Small intestine (tissue), 7 donors: ENCODE results near the gene MIX23. TPM values are rescaled to one million over a fixed set of nuclear protein-coding genes. Genes with fewer than 3 reads are reported as not detected.
A peak's percentile ranks its signal among the peaks of the same experiment; 100 is the strongest.
"Not testable (repeated sequence)": the region's sequence is repeated elsewhere in the genome, so short reads cannot be mapped to it uniquely, and the experiment has no call there.

Experiments
- DNase-seq, 2 donors: peaks; one replicate each; pipeline versions ENCODE4 v3.0.0 to v3.0.0-alpha.2; 2013
- FAIRE-seq: peaks from 2 replicates; lab custom pipeline; 2012; peaks lifted over from hg19 to GRCh38; lab: Jason Lieb, UNC
- H3K27ac ChIP-seq, 3 donors: one replicate each; pipeline ENCODE4 v1.5.1; 2013; ENCODE audit warnings: low read length in 2 of 3, mild to moderate bottlenecking in 2 of 3, control low read depth in 1 of 3, inconsistent platforms in 1 of 3, low read depth in 1 of 3, moderate library complexity in 1 of 3
- H3K27me3 ChIP-seq, 3 donors: one replicate each; pipeline ENCODE4 v1.6.1; 2013; ENCODE audit warnings: low read length in 3 of 3, inconsistent platforms in 1 of 3; ENCODE audit not compliant: control insufficient read depth in 3 of 3, insufficient read depth in 3 of 3
- H3K36me3 ChIP-seq, 3 donors: one replicate each; pipeline ENCODE4 v1.6.1; 2013; ENCODE audit warnings: low read length in 3 of 3, inconsistent platforms in 1 of 3, low read depth in 1 of 3, mild to moderate bottlenecking in 1 of 3, moderate library complexity in 1 of 3; ENCODE audit not compliant: control insufficient read depth in 3 of 3, insufficient read depth in 2 of 3
- H3K4me1 ChIP-seq, 3 donors: one replicate each; pipeline ENCODE4 v1.6.1; 2013; ENCODE audit warnings: low read length in 2 of 3, inconsistent platforms in 1 of 3, low read depth in 1 of 3, mild to moderate bottlenecking in 1 of 3, moderate library complexity in 1 of 3; ENCODE audit not compliant: control insufficient read depth in 3 of 3, insufficient read depth in 2 of 3
- H3K4me3 ChIP-seq, 3 donors: one replicate each; pipeline ENCODE4 v1.5.1; 2013; ENCODE audit warnings: low read length in 3 of 3, control low read depth in 1 of 3, inconsistent platforms in 1 of 3, low read depth in 1 of 3, mild to moderate bottlenecking in 1 of 3, moderate library complexity in 1 of 3
- H3K9me3 ChIP-seq, 2 donors: one replicate each; pipeline ENCODE4 v1.6.1; 2013; ENCODE audit warnings: low read depth in 1 of 2, low read length in 1 of 2; ENCODE audit not compliant: control insufficient read depth in 2 of 2, insufficient read depth in 1 of 2
- WGBS, 3 donors: extraction: QIAGEN DNeasy Blood & Tissue Kit; methylation state at CpG; one replicate each; pipeline ENCODE4 v1.1.7; 2013; 5-methylcytosine and 5-hydroxymethylcytosine counted together
- polyA plus RNA-seq, 4 donors: library from polyadenylated mRNA; stranded (reverse) in 3 of 4; unstranded in 1 of 4; fragments of 200-250 nt in 3 of 4; fragments of 120-200 nt in 1 of 4; gene quantifications; one replicate each; pipeline versions ENCODE4 v1.2.1 to v1.2.3, GENCODE V29; 2013
- donor health status: healthy with polysubstance abuse.
- donor health status: control.
- donor health status: control.
- donor health status: Bipolar disorder and iron deficiency.
- donor health status: healthy.

The MIX23 gene
- polyA plus RNA-seq, 4 donors: 29.2 to 53.0 (median 45.8) TPM

DNA sequence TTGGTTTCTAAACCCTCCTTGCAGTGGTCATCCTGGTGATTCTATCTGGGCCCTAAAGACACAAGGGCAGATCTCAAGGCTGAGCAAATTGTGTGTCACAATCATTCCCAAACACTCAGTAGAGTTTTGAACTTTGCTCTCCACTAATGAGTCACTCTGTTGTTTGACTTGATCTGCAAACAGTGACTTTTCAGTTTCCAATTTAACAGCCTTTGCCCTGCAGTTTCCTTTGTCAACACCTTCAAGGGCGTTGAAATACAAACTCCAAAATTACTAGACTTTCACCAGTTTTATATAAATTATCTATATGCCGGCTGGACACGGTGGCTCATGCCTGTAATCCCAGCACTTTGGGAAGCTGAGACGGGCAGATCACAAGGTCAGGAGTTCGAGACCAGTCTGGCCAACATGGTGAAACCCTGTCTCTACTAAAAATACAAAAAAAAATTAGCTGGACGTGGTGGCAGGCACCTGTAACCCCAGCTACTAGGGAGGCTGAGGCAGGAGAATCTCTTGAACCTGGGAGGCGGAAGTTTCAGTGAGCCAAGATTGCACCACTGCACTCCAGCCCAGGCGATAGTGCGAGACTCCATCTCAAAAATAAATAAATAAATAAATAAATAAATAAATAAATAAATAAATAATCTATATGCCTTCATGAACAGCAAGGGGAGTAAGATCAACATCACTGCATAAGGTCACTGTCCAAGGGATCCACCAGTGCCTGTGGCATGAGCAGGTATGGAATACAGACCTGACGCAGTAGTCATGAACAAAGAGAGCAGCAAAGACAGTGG, 17.3 kb downstream of the MIX23 start:
- peaks cover 4 to 47% (median 10%) of the 10 kb centered on the region in 3 donors for H3K4me1 ChIP-seq
- 40 to 70% (median 52%) methylated on average over 10 of the region's 10 CpGs for WGBS, 3 donors
- H3K4me3 ChIP-seq, H3K9me3 ChIP-seq, H3K27me3 ChIP-seq: not testable (repeated sequence)
- peak; percentile 93 to 98 for DNase-seq
- peak; percentile 75 for FAIRE-seq
- H3K36me3 ChIP-seq: peaks cover 0 to 24% (median 0%) of the 10 kb centered on the region in 3 donors
- peak overlapping the region; percentile 15 to 72 (median 72) for H3K27ac ChIP-seq

DNA sequence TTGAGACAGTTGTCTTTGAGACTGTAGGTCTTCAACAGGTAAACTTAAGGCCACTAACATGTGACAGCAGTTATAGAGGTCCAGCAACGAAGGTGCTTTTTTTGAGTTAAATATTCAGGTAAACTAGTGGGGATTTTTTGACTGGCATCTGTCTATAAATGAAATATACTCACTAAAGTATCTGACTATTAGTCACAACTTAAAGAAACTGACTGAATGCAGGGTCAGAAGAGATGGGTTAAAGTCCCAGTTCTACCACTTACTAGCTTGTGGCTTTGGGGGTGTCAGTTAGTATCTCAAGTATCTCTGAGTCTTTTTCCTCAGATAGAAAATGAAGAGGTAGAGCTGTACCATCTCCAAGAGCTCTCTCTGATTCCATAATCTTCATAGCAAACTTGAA, 18.0 kb downstream of the MIX23 start:
- peak overlapping the region in 2 of 3 donors; percentile 15 to 66 for H3K27ac ChIP-seq
- 50 to 67% (median 63%) methylated on average over 1 of the region's 1 CpG for WGBS, 3 donors
- DNase-seq (no peak), FAIRE-seq (no peak)
- peaks cover 4 to 47% (median 10%) of the 10 kb centered on the region in 3 donors for H3K4me1 ChIP-seq
- peaks cover 0 to 3% of the 10 kb centered on the region in 2 donors for H3K9me3 ChIP-seq
- H3K36me3 ChIP-seq: peaks cover 0 to 22% (median 0%) of the 10 kb centered on the region in 3 donors
- no peak overlapping the region for H3K4me3 ChIP-seq
- H3K27me3 ChIP-seq: no peaks in the 10 kb centered on the region

DNA sequence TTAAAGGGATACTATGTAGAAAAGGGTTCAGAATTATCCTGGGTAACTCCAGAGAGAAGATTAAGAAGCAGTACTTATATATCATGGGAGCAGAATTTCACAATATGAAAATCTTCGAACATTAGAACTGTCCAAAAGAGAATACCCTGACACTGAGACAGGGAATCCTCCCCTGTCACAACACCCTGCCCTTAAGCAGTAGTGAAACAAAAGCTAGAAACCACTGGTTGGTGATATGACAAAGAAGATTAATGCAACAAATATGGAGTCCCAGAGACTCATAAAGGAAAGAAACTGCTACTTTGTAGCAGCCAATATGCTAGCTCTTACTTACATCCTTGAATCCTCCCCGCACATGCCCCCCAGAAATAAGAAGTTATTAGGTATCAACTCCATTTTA, 18.5 kb downstream of the MIX23 start:
- Histone ChIP-seq H3K4me1 (peaks cover 4 to 47% (median 10%) of the 10 kb centered on the region in 3 donors), H3K4me3 (no peak overlapping the region), H3K27ac (peak overlapping the region in 1 of 3 donors; percentile 66), H3K9me3 (peaks cover 0 to 3% of the 10 kb centered on the region in 2 donors), H3K36me3 (peaks cover 0 to 16% (median 0%) of the 10 kb centered on the region in 3 donors), H3K27me3 (no peaks in the 10 kb centered on the region)
- FAIRE-seq (no peak), DNase-seq (no peak)
- 70 to 93% (median 89%) methylated on average over 2 of the region's 2 CpGs for WGBS, 3 donors

DNA sequence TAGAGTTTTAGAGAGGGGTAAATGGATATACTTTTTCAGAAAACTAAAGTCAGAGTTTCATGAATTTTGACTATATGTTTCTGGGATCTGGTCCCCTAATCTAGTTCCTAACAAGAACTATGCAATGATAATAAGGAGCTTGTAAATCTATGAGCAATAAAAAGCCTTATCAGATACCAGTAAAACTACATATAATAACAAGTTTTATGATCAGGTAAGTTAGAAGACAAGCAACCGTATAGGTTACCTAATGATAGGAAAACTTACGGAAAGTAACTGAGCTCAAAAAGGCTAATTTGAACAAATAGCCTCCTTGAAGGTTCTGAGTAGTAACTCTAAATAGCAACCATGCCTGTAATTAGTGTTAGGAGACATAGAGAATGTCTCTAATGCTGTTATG, 21.0 kb downstream of the MIX23 start:
- DNase-seq (peak; percentile 44 to 52), FAIRE-seq (no peak)
- Histone ChIP-seq H3K36me3 (peaks cover 0 to 21% (median 0%) of the 10 kb centered on the region in 3 donors), H3K27ac (no peak overlapping the region), H3K9me3 (peaks cover 0 to 3% of the 10 kb centered on the region in 2 donors), H3K27me3 (no peaks in the 10 kb centered on the region), H3K4me3 (no peak overlapping the region), H3K4me1 (peaks cover 4 to 47% (median 10%) of the 10 kb centered on the region in 3 donors)
- 18 to 66% (median 35%) methylated on average over 2 of the region's 2 CpGs for WGBS, 3 donors

DNA sequence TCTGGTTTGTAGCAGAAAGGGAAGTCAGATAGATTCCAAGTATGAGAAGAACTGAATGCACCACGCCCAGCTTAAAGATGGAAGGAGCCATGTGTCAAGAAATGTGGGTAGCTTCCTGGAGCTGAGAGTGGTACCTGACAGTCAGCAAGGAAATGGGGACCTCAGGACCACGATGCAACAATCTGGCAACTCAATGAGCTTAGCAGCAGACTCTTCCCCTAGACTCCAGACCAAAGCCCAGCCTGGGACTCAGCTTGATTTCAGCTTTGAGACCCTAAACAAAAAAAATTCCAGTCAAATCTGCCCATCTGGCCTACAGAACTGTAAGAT, 24.4 kb downstream of the MIX23 start:
- Histone ChIP-seq H3K4me1 (peaks cover 0 to 20% (median 2%) of the 10 kb centered on the region in 3 donors), H3K27ac (no peak overlapping the region), H3K36me3 (peaks cover 0 to 14% (median 0%) of the 10 kb centered on the region in 3 donors), H3K4me3 (no peak overlapping the region), H3K9me3 (no peaks in the 10 kb centered on the region), H3K27me3 (no peaks in the 10 kb centered on the region)
- no peak for FAIRE-seq
- WGBS, 3 donors: 89 to 96% (median 93%) methylated on average over 2 of the region's 2 CpGs
- no peak for DNase-seq

DNA sequence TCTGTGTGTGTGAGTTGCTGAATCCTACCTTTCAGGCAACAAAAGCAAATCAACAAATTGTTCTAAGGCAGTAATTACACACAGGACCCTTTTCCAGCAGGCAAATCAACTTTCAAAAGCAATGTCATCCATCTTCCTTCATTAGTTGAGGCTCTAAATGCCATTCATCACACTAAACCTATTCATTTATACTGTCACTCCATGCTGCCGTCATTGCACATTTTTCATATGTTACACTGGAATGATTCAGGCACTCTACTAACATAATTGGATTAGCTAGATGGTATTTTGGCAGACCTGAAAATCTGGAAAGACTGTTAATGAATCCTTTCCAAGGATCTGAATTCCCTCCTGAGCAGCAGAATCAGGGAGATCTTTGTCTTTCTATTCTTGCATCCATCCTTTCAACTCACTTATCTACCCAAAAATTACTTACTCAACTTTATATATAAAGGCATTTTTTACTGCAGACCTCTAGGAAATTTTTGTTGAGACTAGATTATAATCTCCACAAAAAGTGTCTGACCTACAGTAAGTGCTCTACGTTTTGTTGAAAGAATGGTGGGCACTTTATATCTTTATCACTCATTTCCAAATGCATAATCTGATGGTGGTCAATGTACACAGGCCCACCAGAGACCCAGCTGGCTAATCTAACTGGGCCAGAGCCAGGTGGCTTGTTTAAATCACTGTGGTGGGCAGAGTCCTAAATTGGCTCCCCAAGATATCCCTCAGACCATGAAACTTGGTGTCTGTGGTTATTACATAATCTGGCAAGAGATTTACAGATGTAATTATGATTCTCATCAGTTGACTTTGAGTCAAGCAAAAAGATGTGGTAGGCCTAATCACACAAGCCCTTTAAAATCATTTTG, 25.0 kb downstream of the MIX23 start:
- FAIRE-seq: no peak

DNA sequence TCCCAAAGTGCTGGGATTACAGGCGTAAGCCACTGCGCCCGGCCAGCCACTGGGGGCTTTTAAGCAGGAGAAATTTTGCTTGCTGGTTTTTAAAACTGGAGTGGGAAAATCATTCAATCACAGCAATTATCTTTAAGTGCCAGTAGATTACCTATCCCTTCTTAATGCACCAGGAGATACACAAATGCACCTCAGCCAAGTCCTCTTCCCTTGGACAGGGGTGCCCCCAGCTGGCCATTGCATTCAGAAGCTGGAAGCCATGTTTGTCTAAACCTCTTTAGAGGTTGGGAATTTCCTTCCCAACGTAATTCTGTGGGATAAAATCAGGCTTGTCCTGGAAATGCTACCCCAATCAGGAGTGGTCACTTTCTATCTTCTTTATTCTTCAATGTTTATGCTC, 26.6 kb downstream of the MIX23 start:
- Histone ChIP-seq H3K4me3 (no peak overlapping the region), H3K9me3 (no peaks in the 10 kb centered on the region), H3K36me3 (peaks cover 0 to 10% (median 0%) of the 10 kb centered on the region in 3 donors), H3K4me1 (peaks cover 0 to under 1% (median 0%) of the 10 kb centered on the region in 3 donors), H3K27ac (no peak overlapping the region), H3K27me3 (no peaks in the 10 kb centered on the region)
- DNase-seq: peak; percentile 62 to 64
- no peak for FAIRE-seq
- 68 to 76% (median 74%) methylated on average over 4 of the region's 4 CpGs for WGBS, 3 donors

More for the DNA sequence above, 25.0 kb downstream of the MIX23 start:
- Histone ChIP-seq H3K36me3 (peaks cover 0 to 14% (median 0%) of the 10 kb centered on the region in 3 donors), H3K4me1 (peaks cover 0 to 14% (median 2%) of the 10 kb centered on the region in 3 donors), H3K27me3 (no peaks in the 10 kb centered on the region), H3K4me3 (no peak overlapping the region), H3K9me3 (no peaks in the 10 kb centered on the region), H3K27ac (no peak overlapping the region)
- WGBS, 3 donors: 67 to 79% (median 68%) methylated on average over 2 of the region's 2 CpGs
- no peak for DNase-seq

DNA sequence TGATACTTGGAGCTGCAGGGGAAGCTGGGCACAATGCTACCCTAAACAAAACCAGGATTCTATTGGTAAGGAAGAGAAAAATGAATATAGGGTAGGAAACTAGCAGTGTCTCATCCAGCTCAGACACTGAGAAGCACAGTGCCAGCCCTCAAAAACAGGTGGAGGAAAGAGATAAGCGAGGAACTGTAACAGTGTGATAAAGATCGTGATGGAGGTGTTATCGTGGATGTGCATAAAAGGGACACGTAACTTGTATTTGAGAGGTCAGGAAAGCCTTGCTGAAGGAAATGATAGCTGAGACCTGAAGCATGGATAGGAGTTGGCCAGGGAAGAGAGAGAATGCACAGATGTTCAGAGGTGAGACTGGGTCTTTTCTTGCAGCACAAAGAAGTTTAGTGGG, 27.4 kb downstream of the MIX23 start:
- no peaks in the 10 kb centered on the region for H3K9me3 ChIP-seq
- no peak for FAIRE-seq
- no peak overlapping the region for H3K4me3 ChIP-seq
- H3K27ac ChIP-seq: no peak overlapping the region
- DNase-seq: no peak
- H3K36me3 ChIP-seq: peaks cover 0 to 8% (median 0%) of the 10 kb centered on the region in 3 donors
- no peaks in the 10 kb centered on the region for H3K4me1 ChIP-seq
- H3K27me3 ChIP-seq: no peaks in the 10 kb centered on the region
- WGBS, 3 donors: 32 to 54% (median 50%) methylated on average over 4 of the region's 4 CpGs
